D721Med (cell line): ENCODE measurements around the gene FABP1.

ENCODE experiments used
- DNase-seq: peaks from one replicate; pipeline ENCODE4 v3.0.0; 2011; ENCODE audit warnings: low spot score; ENCODE audit not compliant: insufficient read length
- FAIRE-seq: peaks from 2 replicates; lab custom pipeline; 2011; peaks lifted over from hg19 to GRCh38; lab: Jason Lieb, UNC
- TF ChIP-seq, protein P1 (sequence below): IDR thresholded peaks from 2 replicates; pipeline ENCODE4 v1.5.1; 2012; ENCODE audit warnings: mild to moderate bottlenecking, control low read depth; ENCODE audit not compliant: insufficient read depth; ENCODE audit errors: missing control alignments

Gene FABP1

DNA sequence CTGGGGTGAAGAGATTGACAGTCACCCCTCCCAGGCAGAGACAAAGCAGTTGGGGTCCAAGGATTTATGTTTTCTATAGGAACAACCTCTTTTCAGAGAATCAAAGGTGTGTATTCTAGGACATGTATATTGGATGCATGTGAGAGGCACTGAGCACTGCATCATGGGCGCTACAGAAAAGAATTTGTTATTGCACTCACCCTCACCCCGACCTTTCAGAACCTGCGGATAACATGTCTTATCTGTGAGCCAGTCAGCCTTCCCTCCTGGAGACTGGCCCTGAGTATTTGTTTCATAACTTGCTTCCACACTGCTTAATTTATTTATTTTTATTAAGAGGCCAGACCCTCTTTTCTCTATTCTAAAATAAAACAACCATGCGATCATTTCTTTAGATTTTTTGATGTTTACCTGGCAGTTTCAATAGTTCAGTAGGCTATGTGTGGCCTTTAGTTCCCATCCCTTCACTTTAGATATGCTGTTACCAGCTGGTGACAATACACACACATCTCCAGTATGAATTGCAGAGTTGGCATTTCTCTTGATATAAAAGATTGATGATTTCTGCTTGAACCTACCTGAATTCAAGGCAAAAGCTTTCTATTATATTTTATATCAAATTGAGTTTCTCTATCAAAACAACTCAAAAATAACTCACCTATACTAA is 29.8 kb downstream of the FABP1 start:
- FAIRE-seq, result no peak
- TF ChIP-seq, protein P1, sequence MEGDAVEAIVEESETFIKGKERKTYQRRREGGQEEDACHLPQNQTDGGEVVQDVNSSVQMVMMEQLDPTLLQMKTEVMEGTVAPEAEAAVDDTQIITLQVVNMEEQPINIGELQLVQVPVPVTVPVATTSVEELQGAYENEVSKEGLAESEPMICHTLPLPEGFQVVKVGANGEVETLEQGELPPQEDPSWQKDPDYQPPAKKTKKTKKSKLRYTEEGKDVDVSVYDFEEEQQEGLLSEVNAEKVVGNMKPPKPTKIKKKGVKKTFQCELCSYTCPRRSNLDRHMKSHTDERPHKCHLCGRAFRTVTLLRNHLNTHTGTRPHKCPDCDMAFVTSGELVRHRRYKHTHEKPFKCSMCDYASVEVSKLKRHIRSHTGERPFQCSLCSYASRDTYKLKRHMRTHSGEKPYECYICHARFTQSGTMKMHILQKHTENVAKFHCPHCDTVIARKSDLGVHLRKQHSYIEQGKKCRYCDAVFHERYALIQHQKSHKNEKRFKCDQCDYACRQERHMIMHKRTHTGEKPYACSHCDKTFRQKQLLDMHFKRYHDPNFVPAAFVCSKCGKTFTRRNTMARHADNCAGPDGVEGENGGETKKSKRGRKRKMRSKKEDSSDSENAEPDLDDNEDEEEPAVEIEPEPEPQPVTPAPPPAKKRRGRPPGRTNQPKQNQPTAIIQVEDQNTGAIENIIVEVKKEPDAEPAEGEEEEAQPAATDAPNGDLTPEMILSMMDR, result no peak
- no peak for DNase-seq

DNA sequence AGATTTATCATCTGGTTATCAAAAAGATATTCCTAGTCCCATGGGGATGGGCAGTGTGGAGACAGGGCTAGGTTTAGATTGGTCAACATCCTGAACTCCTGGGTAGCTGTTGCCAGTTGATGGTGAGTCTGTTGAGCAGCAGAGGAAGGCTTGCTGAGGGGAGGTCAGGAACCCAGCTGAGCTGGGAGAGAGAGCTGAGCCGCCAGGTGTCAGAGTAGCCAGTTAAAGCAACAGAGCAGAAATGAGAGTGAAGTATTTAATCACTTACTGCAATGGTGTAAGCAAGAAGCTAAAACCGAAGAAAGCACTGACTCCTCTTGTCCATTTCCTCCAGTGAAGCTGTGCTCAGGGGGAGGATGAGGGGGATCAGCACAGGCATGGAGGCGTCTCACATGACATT is 30.7 kb downstream of the FABP1 start:
- FAIRE-seq (no peak), DNase-seq (no peak)
- TF ChIP-seq, protein P1, result no peak

DNA sequence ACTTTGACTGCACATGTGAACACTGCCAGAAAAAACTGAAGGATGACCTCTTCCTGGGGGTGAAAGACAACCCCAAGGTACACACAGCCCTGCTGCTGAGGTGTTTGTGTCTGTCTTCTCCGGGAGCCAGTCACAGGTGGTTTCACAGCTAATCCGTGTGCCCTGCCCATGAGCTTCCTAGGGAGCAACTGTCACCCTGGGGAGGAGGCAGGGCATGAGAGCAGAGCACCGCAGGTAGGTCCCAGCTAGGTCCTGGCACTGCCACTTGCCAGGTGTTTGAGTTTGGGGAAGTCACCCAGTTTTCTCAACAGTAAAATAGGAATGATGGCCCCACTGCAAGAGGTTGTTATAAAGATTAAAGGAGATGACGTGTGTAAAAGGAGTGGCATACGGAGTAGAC is 31.2 kb downstream of the FABP1 start:
- TF ChIP-seq, protein P1, result no peak
- FAIRE-seq, result no peak
- DNase-seq, result no peak

DNA sequence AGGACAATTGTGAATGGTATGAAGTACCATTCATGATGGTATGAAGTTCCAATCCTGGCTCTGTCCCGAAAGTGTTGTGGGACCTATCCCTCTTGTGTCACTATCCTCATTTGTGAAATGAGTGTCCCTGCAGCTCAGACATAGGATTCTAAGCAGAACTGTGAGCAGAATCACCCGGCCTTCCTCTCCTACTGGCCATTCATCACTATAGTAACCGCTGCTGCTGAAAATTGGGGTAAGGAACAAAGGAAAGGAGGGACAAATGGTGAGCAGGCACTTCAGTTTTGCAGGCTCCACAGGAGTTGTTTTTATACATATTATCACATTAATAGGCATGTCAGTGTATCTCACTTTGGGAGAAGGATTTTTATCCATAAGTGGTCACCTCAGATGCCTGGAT is 32.8 kb downstream of the FABP1 start:
- TF ChIP-seq, protein P1, result no peak
- no peak for FAIRE-seq
- no peak for DNase-seq

DNA sequence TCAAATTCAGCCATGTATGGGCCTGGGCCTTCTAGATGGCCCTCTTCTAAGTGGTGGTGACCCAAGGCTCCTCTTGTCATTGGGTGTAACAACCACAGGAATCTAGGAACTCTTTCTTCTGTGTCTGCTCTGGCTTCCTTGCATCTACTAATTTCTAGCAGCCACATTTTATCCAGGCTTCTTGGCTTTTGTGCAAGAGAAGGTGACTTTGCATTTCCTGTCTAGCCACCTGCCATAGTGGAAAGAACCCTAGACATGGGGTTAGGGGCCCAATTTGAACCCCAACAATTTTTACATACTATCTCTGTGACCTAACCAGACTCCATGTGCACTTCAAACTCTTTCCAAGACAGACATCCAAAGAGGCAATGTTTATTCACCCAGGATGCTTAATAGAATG is 35.1 kb downstream of the FABP1 start:
- DNase-seq, result no peak
- TF ChIP-seq, protein P1, result no peak
- no peak for FAIRE-seq

DNA sequence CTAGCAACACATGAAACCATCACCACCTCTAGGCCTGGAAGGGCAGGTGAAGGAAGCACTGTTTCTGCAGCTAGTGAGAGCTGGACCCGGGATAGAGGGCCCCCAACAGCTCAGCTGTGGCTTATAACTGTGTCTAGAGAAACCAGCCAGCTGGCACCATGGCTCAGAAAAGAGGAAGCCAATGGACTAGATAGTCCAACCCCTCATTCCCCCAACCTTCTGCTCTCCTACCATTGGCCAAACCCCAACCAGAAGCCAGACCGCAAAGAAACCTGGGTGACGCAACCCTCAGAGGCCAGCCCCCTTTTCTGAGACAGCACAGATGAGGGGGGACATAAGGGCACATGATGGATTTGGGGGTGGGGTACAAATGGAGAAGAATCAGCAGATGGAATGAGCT is 35.9 kb downstream of the FABP1 start:
- DNase-seq (no peak), FAIRE-seq (no peak)
- TF ChIP-seq, protein P1, result no peak

DNA sequence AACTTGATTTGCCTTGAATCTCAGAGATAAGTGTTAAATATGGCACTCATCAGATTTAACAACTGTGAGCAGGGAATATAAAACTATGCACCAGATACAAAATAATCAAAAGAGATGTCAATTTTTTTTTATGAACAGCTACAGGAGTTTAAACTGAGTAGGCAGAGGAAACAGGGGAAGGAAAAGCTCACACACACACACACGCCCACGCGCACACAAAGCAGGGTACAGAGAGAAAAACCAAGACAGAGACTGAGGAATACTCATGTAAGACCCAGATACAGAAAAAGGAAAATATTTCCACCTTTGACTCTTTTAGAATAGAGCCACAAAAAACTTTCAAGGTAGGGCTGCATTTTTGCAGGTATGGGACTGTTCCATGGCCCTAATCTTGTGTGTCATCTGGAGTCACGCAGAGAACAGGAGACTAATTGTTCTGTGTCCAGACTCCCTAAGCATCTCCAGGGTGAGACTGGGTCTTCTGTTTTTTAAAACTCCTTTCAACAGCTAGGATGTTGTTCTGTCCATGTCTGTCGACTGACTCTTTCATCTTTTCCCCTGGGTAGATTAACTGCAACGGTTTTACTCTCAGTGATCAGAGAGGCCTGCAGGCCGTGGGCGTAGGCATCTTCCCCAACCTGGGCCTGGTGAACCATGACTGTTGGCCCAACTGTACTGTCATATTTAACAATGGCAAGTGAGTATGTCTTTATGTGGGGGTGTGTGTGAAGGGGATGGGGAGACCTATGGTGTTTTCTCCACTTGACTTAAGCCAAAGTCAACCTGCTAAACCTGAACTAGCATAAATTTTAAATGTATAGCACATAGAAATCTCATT is 37.2 kb downstream of the FABP1 start:
- TF ChIP-seq, protein P1, result no peak
- FAIRE-seq (no peak), DNase-seq (no peak)
